ENCODE results near the gene SPN.
"Not testable (repeated sequence)": the region's sequence is repeated elsewhere in the genome, so short reads cannot be mapped to it uniquely, and the experiment has no call there.

Gene SPN

DNA sequence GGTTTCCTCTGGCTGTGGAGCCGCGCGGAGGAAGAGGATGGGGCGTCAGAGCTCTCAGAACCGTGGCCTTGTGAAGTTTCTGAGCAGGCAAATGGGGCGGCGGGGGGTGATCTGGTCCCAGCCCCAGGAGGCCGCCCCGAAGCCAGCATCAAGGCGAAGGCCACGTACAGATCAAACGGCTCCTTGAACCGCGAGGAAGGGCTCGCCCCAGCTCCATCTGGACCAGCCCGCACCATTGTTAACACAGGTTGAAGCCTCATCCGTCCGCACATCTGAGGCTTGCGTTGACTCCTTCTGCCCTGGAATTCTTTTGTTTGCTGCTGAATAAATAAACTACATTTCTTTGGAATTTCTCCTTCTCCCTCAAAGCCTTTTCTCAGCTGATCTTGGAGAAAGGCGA is 31.4 kb upstream of the SPN start:
- H4K20me1 ChIP-seq (ENCODE audit: insufficient read depth, low read length); DNase-seq; H3K4me2 ChIP-seq (ENCODE audit: low read depth, low read length); H3K4me1 ChIP-seq (ENCODE audit: low read length); H3F3A ChIP-seq (ENCODE audit: insufficient read depth, low read length); H3K9me2 ChIP-seq (replicated peaks; ENCODE audit: insufficient read depth, low read length); H3K79me2 ChIP-seq (ENCODE audit: low read length); H3K9ac ChIP-seq (ENCODE audit: low read length); H3K27me3 ChIP-seq (replicated peaks; ENCODE audit: insufficient read depth, low read length); H3K9me3 ChIP-seq (replicated peaks; ENCODE audit: insufficient read depth, low read length); H3K36me3 ChIP-seq (replicated peaks; ENCODE audit: insufficient read depth, low read length); H3K4me3 ChIP-seq (ENCODE audit: low read length); H2AFZ ChIP-seq (ENCODE audit: low read length); H3K27ac ChIP-seq (ENCODE audit: low read length): not testable (repeated sequence)

DNA sequence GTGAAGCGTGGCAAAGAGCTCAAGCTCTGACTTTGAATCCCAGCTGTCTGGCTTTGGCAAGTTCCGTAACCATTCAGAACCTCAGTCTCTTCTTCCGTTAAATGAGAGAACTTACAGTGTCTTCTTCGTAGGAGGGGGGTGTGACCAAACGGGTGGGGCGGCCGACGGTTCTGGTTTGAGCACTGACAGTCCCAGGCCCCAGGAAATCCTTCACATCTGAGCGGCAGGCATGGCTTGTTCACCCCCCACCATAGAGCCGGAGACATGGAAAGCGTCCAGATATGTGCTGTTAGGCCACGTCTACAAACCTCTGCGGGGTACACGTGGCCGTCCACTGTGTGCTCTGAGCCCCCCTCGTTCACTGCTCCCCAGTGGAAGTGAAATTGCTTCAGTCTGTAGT is 27.1 kb upstream of the SPN start:
- not testable (repeated sequence) for H3K27ac ChIP-seq (ENCODE audit: low read length); H3K9me3 ChIP-seq (replicated peaks; ENCODE audit: insufficient read depth, low read length); H3K79me2 ChIP-seq (ENCODE audit: low read length); H3K4me1 ChIP-seq (ENCODE audit: low read length); H3K36me3 ChIP-seq (replicated peaks; ENCODE audit: insufficient read depth, low read length); H3K4me3 ChIP-seq (ENCODE audit: low read length); H3K4me2 ChIP-seq (ENCODE audit: low read depth, low read length); H3K9ac ChIP-seq (ENCODE audit: low read length); H2AFZ ChIP-seq (ENCODE audit: low read length); H4K20me1 ChIP-seq (ENCODE audit: insufficient read depth, low read length); DNase-seq; H3K27me3 ChIP-seq (replicated peaks; ENCODE audit: insufficient read depth, low read length); H3K9me2 ChIP-seq (replicated peaks; ENCODE audit: insufficient read depth, low read length); H3F3A ChIP-seq (ENCODE audit: insufficient read depth, low read length)

GRCh38 chr16:29636368-29636767 is 26.7 kb upstream of the SPN start:
- not testable (repeated sequence) for H3K79me2 ChIP-seq (ENCODE audit: low read length); H3K27me3 ChIP-seq (replicated peaks; ENCODE audit: insufficient read depth, low read length); H2AFZ ChIP-seq (ENCODE audit: low read length); H3K9me3 ChIP-seq (replicated peaks; ENCODE audit: insufficient read depth, low read length); H3K4me3 ChIP-seq (ENCODE audit: low read length); H3F3A ChIP-seq (ENCODE audit: insufficient read depth, low read length); H3K9ac ChIP-seq (ENCODE audit: low read length); H3K36me3 ChIP-seq (replicated peaks; ENCODE audit: insufficient read depth, low read length); H3K9me2 ChIP-seq (replicated peaks; ENCODE audit: insufficient read depth, low read length); H3K4me1 ChIP-seq (ENCODE audit: low read length); H4K20me1 ChIP-seq (ENCODE audit: insufficient read depth, low read length); H3K27ac ChIP-seq (ENCODE audit: low read length); DNase-seq; H3K4me2 ChIP-seq (ENCODE audit: low read depth, low read length)

DNA sequence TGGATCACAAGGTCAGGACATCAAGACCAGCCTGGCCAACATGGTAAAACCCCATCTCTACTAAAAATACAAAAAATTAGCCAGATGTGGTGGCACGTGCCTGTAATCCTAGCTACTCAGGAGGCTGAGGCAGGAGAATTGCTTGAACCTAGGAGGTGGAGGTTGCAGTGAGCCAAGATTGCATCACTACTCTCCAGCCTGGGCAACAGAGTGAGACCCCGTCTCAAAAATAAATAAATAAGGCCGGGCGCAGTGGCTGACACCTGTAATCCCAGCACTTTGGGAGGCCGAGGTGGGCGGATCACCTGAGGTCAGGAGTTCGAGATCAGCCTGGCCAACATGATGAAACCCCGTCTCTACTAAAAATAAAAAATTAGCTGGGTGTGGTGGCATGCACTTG is 24.3 kb upstream of the SPN start:
- not testable (repeated sequence) for H3K27me3 ChIP-seq (replicated peaks; ENCODE audit: insufficient read depth, low read length); H3K4me3 ChIP-seq (ENCODE audit: low read length); H3K79me2 ChIP-seq (ENCODE audit: low read length); DNase-seq; H3K9ac ChIP-seq (ENCODE audit: low read length); H3K4me2 ChIP-seq (ENCODE audit: low read depth, low read length); H2AFZ ChIP-seq (ENCODE audit: low read length); H3K4me1 ChIP-seq (ENCODE audit: low read length); H3K9me2 ChIP-seq (replicated peaks; ENCODE audit: insufficient read depth, low read length); H3K27ac ChIP-seq (ENCODE audit: low read length); H3F3A ChIP-seq (ENCODE audit: insufficient read depth, low read length); H4K20me1 ChIP-seq (ENCODE audit: insufficient read depth, low read length); H3K36me3 ChIP-seq (replicated peaks; ENCODE audit: insufficient read depth, low read length); H3K9me3 ChIP-seq (replicated peaks; ENCODE audit: insufficient read depth, low read length)

DNA sequence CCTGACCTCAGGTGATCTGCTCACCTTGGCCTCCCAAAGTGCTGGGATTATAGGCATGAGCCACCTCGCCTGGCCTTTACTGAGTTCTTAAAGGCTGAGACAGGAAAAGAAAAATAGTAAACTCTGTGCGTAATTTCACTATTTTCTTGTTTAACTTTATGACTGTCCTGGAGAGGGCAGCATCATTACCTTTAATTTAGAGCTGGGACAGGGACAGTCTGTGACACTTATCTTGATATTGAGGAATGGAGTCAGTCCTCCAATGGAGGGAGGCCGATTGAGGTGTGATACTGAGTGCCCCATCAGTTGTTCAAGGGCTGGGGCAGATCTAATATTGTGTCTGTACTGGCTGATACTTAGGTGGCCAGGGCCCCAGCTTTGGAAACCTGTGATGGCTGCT is 21.5 kb upstream of the SPN start:
- H3K9me3 ChIP-seq (replicated peaks; ENCODE audit: insufficient read depth, low read length) = no peaks in the 10 kb centered on the region
- no peak for DNase-seq
- no peak overlapping the region for H2AFZ ChIP-seq (ENCODE audit: low read length)
- no peaks in the 10 kb centered on the region for H3K27me3 ChIP-seq (replicated peaks; ENCODE audit: insufficient read depth, low read length)
- H3K9ac ChIP-seq (ENCODE audit: low read length) = no peak overlapping the region
- H3K9me2 ChIP-seq (replicated peaks; ENCODE audit: insufficient read depth, low read length) = no peaks in the 10 kb centered on the region
- TF ChIP-seq EZH2phosphoT487 (IDR thresholded peaks at IDR 0.05; ENCODE audit: low read length) (no peak), CTCF (IDR thresholded peaks at IDR 0.05; ENCODE audit: low read length) (no peak), EZH2 (optimal IDR thresholded peaks at IDR 0.05; ENCODE audit: low read depth, low read length) (no peak)
- H3F3A ChIP-seq (ENCODE audit: insufficient read depth, low read length) = no peaks in the 10 kb centered on the region
- no peaks in the 10 kb centered on the region for H3K79me2 ChIP-seq (ENCODE audit: low read length)
- no peak overlapping the region for H3K4me3 ChIP-seq (ENCODE audit: low read length)
- no peak overlapping the region for H3K27ac ChIP-seq (ENCODE audit: low read length)
- H3K4me2 ChIP-seq (ENCODE audit: low read depth, low read length) = no peak overlapping the region
- no peaks in the 10 kb centered on the region for H4K20me1 ChIP-seq (ENCODE audit: insufficient read depth, low read length)
- no peaks in the 10 kb centered on the region for H3K36me3 ChIP-seq (replicated peaks; ENCODE audit: insufficient read depth, low read length)
- no peaks in the 10 kb centered on the region for H3K4me1 ChIP-seq (ENCODE audit: low read length)
